ENCODE measurements around the gene HDGFL3.

Gene HDGFL3

DNA sequence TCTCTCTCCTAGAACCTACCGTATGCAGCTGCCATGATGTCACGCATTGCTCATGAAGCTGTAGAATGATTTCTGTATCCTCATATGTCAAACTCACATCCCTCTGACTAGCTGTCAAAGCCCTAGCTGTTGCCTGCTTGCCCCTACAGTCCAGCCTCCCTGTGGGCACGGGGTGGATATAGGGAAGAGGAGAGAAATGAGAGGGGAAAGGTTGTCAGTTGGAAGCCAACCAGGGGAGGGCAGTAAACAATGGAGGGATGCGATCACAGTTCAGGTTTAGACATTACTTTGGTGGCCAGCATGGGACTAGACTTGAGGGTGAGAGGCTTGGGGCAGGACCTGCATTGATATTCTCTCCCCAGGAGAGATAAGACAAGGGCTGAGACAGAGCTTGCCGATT is 1.7 kb upstream of the HDGFL3 start:
- no peak overlapping the region for H2BK120ac ChIP-seq (ENCODE audit: low read depth, low read length)
- H3K56ac ChIP-seq (ENCODE audit: low read length), result no peak overlapping the region
- H4K5ac ChIP-seq (ENCODE audit: low read length), result no peak overlapping the region
- H3K23ac ChIP-seq (ENCODE audit: low read length), result no peak overlapping the region
- no peak overlapping the region for H3K4ac ChIP-seq (ENCODE audit: low read depth, low read length)
- no CpG with 5 or more reads among the region's 5 CpGs for WGBS (ENCODE audit: extremely low coverage, insufficient coverage, low lambda C conversion rate)
- DNase-seq, result peak; percentile 62
- H3K4me2 ChIP-seq (ENCODE audit: low read length), result no peak overlapping the region
- H3K27ac ChIP-seq (ENCODE audit: low read depth, low read length), result no peak overlapping the region
- H2BK5ac ChIP-seq (ENCODE audit: low read length), result no peak overlapping the region
- peaks cover 2% of the 10 kb centered on the region for H3K79me1 ChIP-seq (ENCODE audit: low read length)
- peaks cover 2% of the 10 kb centered on the region for H3K4me1 ChIP-seq (ENCODE audit: control insufficient read depth, low read depth, low read length)
- H3K9ac ChIP-seq (ENCODE audit: low read length), result no peak overlapping the region
- no peak overlapping the region for H3K18ac ChIP-seq (ENCODE audit: low read length)
- H4K8ac ChIP-seq (ENCODE audit: low read depth, low read length), result no peak overlapping the region
- peaks cover 23% of the 10 kb centered on the region for H3K79me2 ChIP-seq (ENCODE audit: control insufficient read depth, insufficient read depth, low read length)
- no peaks in the 10 kb centered on the region for H3K27me3 ChIP-seq (ENCODE audit: insufficient read depth, low read length, poor library complexity)
- no peak overlapping the region for H2BK15ac ChIP-seq (replicated peaks; ENCODE audit: low read depth)
- H3K4me3 ChIP-seq (ENCODE audit: low read length), result no peak overlapping the region
- no peaks in the 10 kb centered on the region for H3K36me3 ChIP-seq (ENCODE audit: control insufficient read depth, insufficient read depth, low read length)
- no peak overlapping the region for H2AK5ac ChIP-seq (ENCODE audit: low read length)

DNA sequence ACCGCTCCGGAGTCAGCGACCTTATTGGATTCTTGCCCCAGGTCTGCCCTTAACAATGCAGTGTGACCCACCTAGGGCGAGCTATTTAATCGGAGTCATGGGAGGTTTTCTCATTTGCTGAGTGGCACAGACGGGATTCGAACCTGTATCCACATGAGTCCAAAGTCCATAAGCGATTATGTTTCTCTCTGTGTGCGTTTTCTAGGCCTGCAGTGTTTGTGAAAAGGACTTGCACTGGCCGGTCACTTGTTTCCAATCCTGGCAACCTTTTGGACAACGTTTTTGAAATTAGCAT is 691 bp upstream of the HDGFL3 start:
- Histone ChIP-seq H3K56ac (ENCODE audit: low read length) (peak overlapping the region; percentile 89), H3K4me1 (ENCODE audit: control insufficient read depth, low read depth, low read length) (peaks cover 2% of the 10 kb centered on the region), H3K79me2 (ENCODE audit: control insufficient read depth, insufficient read depth, low read length) (peaks cover 27% of the 10 kb centered on the region), H3K4me3 (ENCODE audit: low read length) (peak overlapping the region; percentile 55), H2AK5ac (ENCODE audit: low read length) (no peak overlapping the region), H3K9ac (ENCODE audit: low read length) (peak overlapping the region; percentile 95), H2BK15ac (replicated peaks; ENCODE audit: low read depth) (no peak overlapping the region), H3K27ac (ENCODE audit: low read depth, low read length) (peak overlapping the region; percentile 90), H3K23ac (ENCODE audit: low read length) (no peak overlapping the region), H3K4me2 (ENCODE audit: low read length) (no peak overlapping the region), H2BK5ac (ENCODE audit: low read length) (no peak overlapping the region), H3K36me3 (ENCODE audit: control insufficient read depth, insufficient read depth, low read length) (no peaks in the 10 kb centered on the region), H4K5ac (ENCODE audit: low read length) (no peak overlapping the region), H3K4ac (ENCODE audit: low read depth, low read length) (peak overlapping the region; percentile 82), H4K8ac (ENCODE audit: low read depth, low read length) (no peak overlapping the region), H3K79me1 (ENCODE audit: low read length) (peaks cover 2% of the 10 kb centered on the region), H2BK120ac (ENCODE audit: low read depth, low read length) (no peak overlapping the region), H3K18ac (ENCODE audit: low read length) (peak overlapping the region; percentile 98), H3K27me3 (ENCODE audit: insufficient read depth, low read length, poor library complexity) (no peaks in the 10 kb centered on the region)
- DNase-seq, result peak; percentile 89
- WGBS (ENCODE audit: extremely low coverage, insufficient coverage, low lambda C conversion rate), result no CpG with 5 or more reads among the region's 11 CpGs

DNA sequence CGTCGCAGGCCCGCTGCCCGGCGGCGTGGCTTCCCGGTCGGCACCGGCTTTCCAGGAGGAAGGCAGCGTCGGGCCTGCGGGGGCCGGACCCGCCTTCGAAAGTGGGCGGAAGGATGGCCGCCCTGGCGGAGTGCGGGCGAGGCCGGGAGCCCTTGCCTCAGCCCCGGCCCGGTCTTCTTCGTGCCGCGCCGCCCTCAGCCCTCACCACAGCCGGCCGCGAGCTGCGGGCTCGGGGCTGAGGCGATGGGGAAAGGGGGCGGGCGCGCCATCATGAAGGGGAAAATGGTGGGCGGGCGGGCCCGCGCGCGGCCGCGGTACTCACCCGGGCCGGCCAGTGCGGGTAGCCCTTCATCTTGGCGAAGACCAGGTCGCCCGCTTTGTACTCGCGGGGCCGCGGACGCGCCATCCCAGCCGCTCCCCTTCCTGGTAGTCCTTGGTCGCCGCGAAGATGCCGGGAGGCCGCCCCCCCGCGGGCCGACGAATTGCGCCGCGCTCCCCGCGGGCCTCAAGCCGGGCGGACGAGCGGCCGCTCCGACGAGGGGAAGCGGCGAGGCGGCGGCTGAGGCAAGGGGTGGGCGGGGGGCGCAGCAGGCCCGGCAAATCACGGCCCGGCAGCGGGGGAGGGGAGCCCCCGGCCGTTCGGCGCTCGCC is 489 bp downstream of the HDGFL3 start:
- Histone ChIP-seq H4K5ac (ENCODE audit: low read length) (no peak overlapping the region), H4K8ac (ENCODE audit: low read depth, low read length) (no peak overlapping the region), H3K56ac (ENCODE audit: low read length) (peak overlapping the region; percentile 90), H3K27me3 (ENCODE audit: insufficient read depth, low read length, poor library complexity) (no peaks in the 10 kb centered on the region), H2BK5ac (ENCODE audit: low read length) (peak overlapping the region; percentile 46), H3K27ac (ENCODE audit: low read depth, low read length) (peak overlapping the region; percentile 90), H3K79me2 (ENCODE audit: control insufficient read depth, insufficient read depth, low read length) (peaks cover 35% of the 10 kb centered on the region), H3K4ac (ENCODE audit: low read depth, low read length) (peak overlapping the region; percentile 82), H3K23ac (ENCODE audit: low read length) (peak overlapping the region; percentile 38), H2AK5ac (ENCODE audit: low read length) (no peak overlapping the region), H3K4me2 (ENCODE audit: low read length) (no peak overlapping the region), H2BK15ac (replicated peaks; ENCODE audit: low read depth) (no peak overlapping the region), H2BK120ac (ENCODE audit: low read depth, low read length) (peak overlapping the region; percentile 4), H3K4me1 (ENCODE audit: control insufficient read depth, low read depth, low read length) (peaks cover 2% of the 10 kb centered on the region), H3K4me3 (ENCODE audit: low read length) (peak overlapping the region; percentile 93), H3K79me1 (ENCODE audit: low read length) (peaks cover 2% of the 10 kb centered on the region), H3K9ac (ENCODE audit: low read length) (peak overlapping the region; percentile 95), H3K36me3 (ENCODE audit: control insufficient read depth, insufficient read depth, low read length) (no peaks in the 10 kb centered on the region), H3K18ac (ENCODE audit: low read length) (peak overlapping the region; percentile 98)
- WGBS (ENCODE audit: extremely low coverage, insufficient coverage, low lambda C conversion rate), result no CpG with 5 or more reads among the region's 93 CpGs
- peak; percentile 62 for DNase-seq

DNA sequence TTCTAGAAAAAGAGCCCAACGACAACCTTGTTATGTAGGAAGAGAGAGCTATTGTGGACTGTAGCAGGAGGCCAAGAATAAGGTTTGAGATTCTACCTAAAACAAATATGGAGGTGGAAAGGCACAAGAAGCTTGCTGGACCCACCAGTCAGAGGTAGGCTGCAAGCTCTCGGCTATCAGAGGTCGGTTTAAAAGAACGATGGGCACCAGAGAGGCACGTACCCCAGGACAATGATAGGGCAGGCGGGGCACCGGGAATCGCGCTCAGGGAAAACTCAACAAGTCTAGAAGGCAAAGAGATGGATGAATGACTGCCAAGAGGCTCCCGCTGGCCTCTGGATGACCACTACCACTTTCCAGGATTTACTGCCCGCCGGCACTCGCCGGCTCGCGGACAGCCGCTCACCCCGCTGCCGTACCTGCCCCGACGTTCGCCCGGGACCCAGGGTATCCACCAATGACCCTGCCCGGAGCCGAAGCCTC is 1.1 kb downstream of the HDGFL3 start:
- H3K9ac ChIP-seq (ENCODE audit: low read length), result peak overlapping the region; percentile 95
- DNase-seq, result peak; percentile 40
- no CpG with 5 or more reads among the region's 25 CpGs for WGBS (ENCODE audit: extremely low coverage, insufficient coverage, low lambda C conversion rate)
- peak overlapping the region; percentile 91 for H3K23ac ChIP-seq (ENCODE audit: low read length)
- no peaks in the 10 kb centered on the region for H3K27me3 ChIP-seq (ENCODE audit: insufficient read depth, low read length, poor library complexity)
- H2AK5ac ChIP-seq (ENCODE audit: low read length), result no peak overlapping the region
- H3K4ac ChIP-seq (ENCODE audit: low read depth, low read length), result peak overlapping the region; percentile 82
- no peaks in the 10 kb centered on the region for H3K36me3 ChIP-seq (ENCODE audit: control insufficient read depth, insufficient read depth, low read length)
- peaks cover 39% of the 10 kb centered on the region for H3K79me2 ChIP-seq (ENCODE audit: control insufficient read depth, insufficient read depth, low read length)
- H4K8ac ChIP-seq (ENCODE audit: low read depth, low read length), result no peak overlapping the region
- peak overlapping the region; percentile 85 for H3K4me2 ChIP-seq (ENCODE audit: low read length)
- peak overlapping the region; percentile 30 for H4K5ac ChIP-seq (ENCODE audit: low read length)
- H3K79me1 ChIP-seq (ENCODE audit: low read length), result peaks cover 2% of the 10 kb centered on the region
- peak overlapping the region; percentile 35 for H2BK5ac ChIP-seq (ENCODE audit: low read length)
- peak overlapping the region; percentile 90 for H3K56ac ChIP-seq (ENCODE audit: low read length)
- H3K4me1 ChIP-seq (ENCODE audit: control insufficient read depth, low read depth, low read length), result peaks cover 2% of the 10 kb centered on the region
- peak overlapping the region; percentile 93 for H3K4me3 ChIP-seq (ENCODE audit: low read length)
- peak overlapping the region; percentile 98 for H3K18ac ChIP-seq (ENCODE audit: low read length)
- H3K27ac ChIP-seq (ENCODE audit: low read depth, low read length), result peak overlapping the region; percentile 90
- H2BK120ac ChIP-seq (ENCODE audit: low read depth, low read length), result peak overlapping the region; percentile 4
- no peak overlapping the region for H2BK15ac ChIP-seq (replicated peaks; ENCODE audit: low read depth)

DNA sequence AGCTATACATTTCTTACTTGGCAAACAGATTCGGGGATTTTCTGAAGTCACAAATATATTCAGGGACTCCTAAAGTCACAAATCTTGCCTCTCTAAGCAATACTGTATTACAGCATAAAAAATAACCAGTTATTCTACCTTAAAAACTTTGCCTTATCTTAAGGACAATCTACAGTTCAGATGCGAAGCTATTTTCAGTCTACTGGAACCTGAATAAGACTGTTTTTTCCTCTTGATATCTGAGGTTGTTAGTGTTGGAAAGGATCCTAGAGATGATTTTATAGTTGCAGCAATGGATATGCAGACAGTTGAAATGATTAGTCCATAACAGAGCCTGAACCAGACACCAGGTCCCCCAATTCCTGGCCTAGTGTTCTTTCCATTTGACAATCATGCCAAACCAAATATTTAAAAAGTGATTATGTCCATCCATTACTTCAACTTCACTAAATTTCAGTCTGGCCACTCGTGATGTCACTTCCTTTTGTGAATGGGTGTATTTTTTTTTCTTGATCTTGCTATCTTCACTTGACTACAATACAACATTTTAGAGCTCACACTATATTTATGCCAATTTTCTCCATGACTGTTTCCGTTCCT is 1.8 kb downstream of the HDGFL3 start:
- Histone ChIP-seq H3K79me2 (ENCODE audit: control insufficient read depth, insufficient read depth, low read length) (peaks cover 42% of the 10 kb centered on the region), H3K27me3 (ENCODE audit: insufficient read depth, low read length, poor library complexity) (no peaks in the 10 kb centered on the region), H4K5ac (ENCODE audit: low read length) (no peak overlapping the region), H3K23ac (ENCODE audit: low read length) (no peak overlapping the region), H3K79me1 (ENCODE audit: low read length) (peaks cover 2% of the 10 kb centered on the region), H3K56ac (ENCODE audit: low read length) (no peak overlapping the region), H3K4ac (ENCODE audit: low read depth, low read length) (no peak overlapping the region), H3K4me1 (ENCODE audit: control insufficient read depth, low read depth, low read length) (peaks cover 2% of the 10 kb centered on the region), H3K9ac (ENCODE audit: low read length) (peak overlapping the region; percentile 95), H3K36me3 (ENCODE audit: control insufficient read depth, insufficient read depth, low read length) (no peaks in the 10 kb centered on the region), H2BK120ac (ENCODE audit: low read depth, low read length) (no peak overlapping the region), H3K18ac (ENCODE audit: low read length) (no peak overlapping the region), H2BK5ac (ENCODE audit: low read length) (no peak overlapping the region), H3K4me3 (ENCODE audit: low read length) (no peak overlapping the region), H4K8ac (ENCODE audit: low read depth, low read length) (no peak overlapping the region), H3K4me2 (ENCODE audit: low read length) (peak overlapping the region; percentile 62), H3K27ac (ENCODE audit: low read depth, low read length) (no peak overlapping the region), H2AK5ac (ENCODE audit: low read length) (no peak overlapping the region), H2BK15ac (replicated peaks; ENCODE audit: low read depth) (no peak overlapping the region)
- no peak for DNase-seq
- no CpG with 5 or more reads among the region's 4 CpGs for whole genome bisulfite sequencing (ENCODE audit: extremely low coverage, insufficient coverage, low lambda C conversion rate)
